HT1080 (cell line): ENCODE measurements around the gene EHD2. TPM values are rescaled to one million over a fixed set of nuclear protein-coding genes. Genes with fewer than 3 reads are reported as not detected.
"Not testable (repeated sequence)": the region's sequence is repeated elsewhere in the genome, so short reads cannot be mapped to it uniquely, and the experiment has no call there.

Experiments used
- DNase-seq: peaks from one replicate; pipeline ENCODE4 v3.0.0-alpha.2; 2015; ENCODE audit warnings: low read depth
- polyA plus RNA-seq, 2 experiments: library from polyadenylated mRNA; depleted of rRNA; stranded (reverse); fragments of >200 nt; gene quantifications; 2 replicates each; pipeline ENCODE4 v1.2.3, GENCODE V29; 2015
- total RNA-seq: library from RNA; depleted of rRNA; stranded (reverse); fragments of >200 nt; shearing (Covaris generic); gene quantifications from 2 replicates; pipeline ENCODE4 v1.2.3, GENCODE V29; 2014; rRNA removed

Gene EHD2
- total RNA-seq: 28.4 and 36.2 TPM in 2 replicates
- polyA plus RNA-seq (2015; cell fraction: cytosol; rRNA removed): 84.3 and 101 TPM in 2 replicates
- polyA plus RNA-seq (2015; cell fraction: nucleus; rRNA removed): 108 and 118 TPM in 2 replicates

- DNase-seq: peak; percentile 71
Observed at GRCh38 chr19:47713046-47714021, at the start of gene EHD2. EHD2 (plus strand) TSS chr19:47713422; CDS start chr19:47716613, 3,191 bp downstream.

GRCh38 chr19:47663435-47663910 lies 49.7 kb upstream of the EHD2 start:
- peak; percentile 81 for DNase-seq

GRCh38 chr19:47663911-47664771 lies 49.1 kb upstream of the EHD2 start:
- peak; percentile 95 for DNase-seq

- DNase-seq: not testable (repeated sequence)
Observed at GRCh38 chr19:47668556-47668955, 44.7 kb upstream of the EHD2 start.

- no peak for DNase-seq
Observed at GRCh38 chr19:47670736-47671135, 42.5 kb upstream of the EHD2 start.

GRCh38 chr19:47671499-47671898 lies 41.7 kb upstream of the EHD2 start:
- no peak for DNase-seq

- DNase-seq: no peak
Observed at GRCh38 chr19:47673426-47673825, 39.8 kb upstream of the EHD2 start.

GRCh38 chr19:47674548-47674947 lies 38.7 kb upstream of the EHD2 start:
- no peak for DNase-seq

GRCh38 chr19:47675271-47675670 lies 38.0 kb upstream of the EHD2 start:
- DNase-seq: no peak

GRCh38 chr19:47675859-47676258 lies 37.4 kb upstream of the EHD2 start:
- no peak for DNase-seq

GRCh38 chr19:47676811-47677210 lies 36.4 kb upstream of the EHD2 start:
- DNase-seq: no peak

- no peak for DNase-seq
Observed at GRCh38 chr19:47679251-47679900, 33.8 kb upstream of the EHD2 start.

GRCh38 chr19:47679922-47680857 lies 33.0 kb upstream of the EHD2 start:
- no peak for DNase-seq

GRCh38 chr19:47680858-47681332 lies 32.3 kb upstream of the EHD2 start:
- no peak for DNase-seq

GRCh38 chr19:47681388-47681787 lies 31.8 kb upstream of the EHD2 start:
- DNase-seq: no peak

GRCh38 chr19:47681936-47682335 lies 31.3 kb upstream of the EHD2 start:
- DNase-seq: no peak

- DNase-seq: no peak
Observed at GRCh38 chr19:47682939-47683338, 30.3 kb upstream of the EHD2 start.

- DNase-seq: no peak
Observed at GRCh38 chr19:47686679-47687450, 26.4 kb upstream of the EHD2 start.

GRCh38 chr19:47687906-47688305 lies 25.3 kb upstream of the EHD2 start:
- no peak for DNase-seq
